ENCODE results near the gene EIF2D. TPM values are rescaled to one million over a fixed set of nuclear protein-coding genes. Genes with fewer than 3 reads are reported as not detected.

EIF2D gene
- polyA plus RNA-seq, 2 of the 4 experiments (the other 2 are of a cell fraction), result 31.8 to 63.2 TPM

GRCh38 chr1:206577626-206578025, 34.6 kb downstream of the EIF2D start:
- no peak for ATAC-seq
- ChIA-PET CTCF (interaction anchor here (1.2 to 16.8 kb wide), 6 partner anchors 8 to 98 kb away, joined by 3 to 219 read pairs (median 22); no protein-coding TSS in a partner anchor), POLR2A (no interaction called here)
- no peak overlapping the region for H3K4me2 ChIP-seq
- H3K27ac ChIP-seq, result no peak overlapping the region
- H3K4me3 ChIP-seq, result no peak overlapping the region
- no peaks in the 10 kb centered on the region for H3K4me1 ChIP-seq
- FAIRE-seq, result no peak
- no peak for DNase-seq (ENCODE audit: low read depth in 1 of 2, low spot score in 1 of 2)
- TF ChIP-seq HES2 (IDR thresholded peaks at IDR 0.05) (no peak), ZC3H11A (IDR thresholded peaks at IDR 0.05) (no peak), ELK1 (IDR thresholded peaks at IDR 0.05; ENCODE audit: low read depth, low read length) (no peak), HMGXB4 (CRISPR knock-in tag; IDR thresholded peaks at IDR 0.05; ENCODE audit: borderline replicate concordance) (no peak), NPAS2 (CRISPR knock-in tag; IDR thresholded peaks at IDR 0.05; ENCODE audit: borderline replicate concordance) (no peak), PBX3 (IDR thresholded peaks at IDR 0.05) (no peak), RAD21 (conservative IDR thresholded peaks at IDR 0.05 in 1 of 2, IDR thresholded peaks at IDR 0.05 in 1 of 2) (no peak), MAZ (IDR thresholded peaks at IDR 0.05; ENCODE audit: borderline replicate concordance, low read depth, low read length) (no peak)
- 69% methylated on average over 4 of the region's 4 CpGs for WGBS (ENCODE audit: missing lambda C conversion rate)
- H3K9me3 ChIP-seq, result no peaks in the 10 kb centered on the region

- WGBS (ENCODE audit: missing lambda C conversion rate), result 77% methylated on average over 3 of the region's 3 CpGs
- CTCF ChIA-PET, result interaction anchor here (1.1 to 16.8 kb wide), 5 partner anchors 8 to 86 kb away, joined by 3 to 219 read pairs (median 32); partner anchors contain the start of gene EIF2D
- no peak for FAIRE-seq
Observed at GRCh38 chr1:206575894-206576737, 36.1 kb downstream of the EIF2D start.

More at GRCh38 chr1:206575894-206576737, 36.1 kb downstream of the EIF2D start:
- H3K4me3 ChIP-seq, result no peak overlapping the region
- ATAC-seq, result no peak
- TF ChIP-seq FOSL2 (IDR thresholded peaks at IDR 0.05) (no peak), FOSL2 (CRISPR knock-in tag; IDR thresholded peaks at IDR 0.05) (no peak), GATA3 (IDR thresholded peaks at IDR 0.05; ENCODE audit: borderline replicate concordance) (no peak), ATOH8 (CRISPR knock-in tag; IDR thresholded peaks at IDR 0.05; ENCODE audit: low read depth) (no peak), MAX (IDR thresholded peaks at IDR 0.05) (no peak), NPAS2 (CRISPR knock-in tag; IDR thresholded peaks at IDR 0.05; ENCODE audit: borderline replicate concordance) (no peak), FOSB (CRISPR knock-in tag; IDR thresholded peaks at IDR 0.05) (no peak), EHMT2 (IDR thresholded peaks at IDR 0.05; ENCODE audit: low read depth) (no peak), KDM1A (IDR thresholded peaks at IDR 0.05; ENCODE audit: low read depth) (no peak), BHLHE40 (IDR thresholded peaks at IDR 0.05; ENCODE audit: low read depth, low read length) (no peak), FOXS1 (CRISPR knock-in tag; IDR thresholded peaks at IDR 0.05) (no peak), JUNB (IDR thresholded peaks at IDR 0.05) (no peak), MYC (IDR thresholded peaks at IDR 0.05; ENCODE audit: borderline replicate concordance, low read length) (no peak), USF2 (IDR thresholded peaks at IDR 0.05) (no peak), JUN (IDR thresholded peaks at IDR 0.05) (no peak), EHF (CRISPR knock-in tag; IDR thresholded peaks at IDR 0.05) (no peak), EP300 (IDR thresholded peaks at IDR 0.05) (no peak), BCL3 (IDR thresholded peaks at IDR 0.05) (no peak), RAD21 (conservative IDR thresholded peaks at IDR 0.05 in 1 of 2, IDR thresholded peaks at IDR 0.05 in 1 of 2) (no peak), ZFP36 (IDR thresholded peaks at IDR 0.05; ENCODE audit: borderline replicate concordance, partially characterized antibody) (no peak)
- H3K9me3 ChIP-seq, result no peaks in the 10 kb centered on the region
- no peak overlapping the region for H3K27ac ChIP-seq
- no peaks in the 10 kb centered on the region for H3K4me1 ChIP-seq
- no peak overlapping the region for H3K4me2 ChIP-seq
- no peak for DNase-seq (ENCODE audit: low read depth in 1 of 2, low spot score in 1 of 2)
- POLR2A ChIA-PET, result no interaction called here
